Panc1 (cell line): Measurements from ENCODE around the gene CTRB1. TPM values are rescaled to one million over a fixed set of nuclear protein-coding genes. Genes with fewer than 3 reads are reported as not detected.

ENCODE experiments used
- ATAC-seq: fragments of 200-7000 bp; cut with Tn5 transposase; 2 replicates; pipeline ENCODE4 v1.9.1; 2020; ENCODE audit warnings: mild to moderate bottlenecking, moderate library complexity
- BruUV-seq: library from RNA; stranded (reverse); fragments of 400-500 nt; replicated peaks from 2 replicates; lab custom pipeline; 2021; lab: Mats Ljungman, UMichigan
- CTCF ChIA-PET: fragments of 300-600 bp; sonication (Branson Sonifier 250); formaldehyde crosslinking; loops from one replicate; lab custom pipeline; 2022; ENCODE audit warnings: antibody characterized with exemption; lab: Charles Lee
- POLR2A ChIA-PET: fragments of 300-600 bp; sonication (Branson Sonifier 250); formaldehyde crosslinking; loops from one replicate; lab custom pipeline; 2022; ENCODE audit warnings: antibody characterized with exemption; lab: Charles Lee
- DNase-seq: peaks from one replicate; pipeline ENCODE4 v3.0.0-alpha.2; 2010; ENCODE audit warnings: low read depth, low spot score
- H3K27ac ChIP-seq: 2 replicates; pipeline ENCODE4 v1.5.1; 2011; ENCODE audit warnings: mild to moderate bottlenecking, low read length, inconsistent platforms
- H3K27me3 ChIP-seq: fragments of 200-500 bp; sonication (Bioruptor generic); 2 replicates; pipeline ENCODE4 v1.6.0; 2014; ENCODE audit warnings: low read length, inconsistent platforms; ENCODE audit not compliant: control insufficient read depth, insufficient read depth
- H3K36me3 ChIP-seq: fragments of 200-500 bp; sonication (Bioruptor generic); 2 replicates; pipeline ENCODE4 v1.5.1; 2014; ENCODE audit warnings: inconsistent platforms, mild to moderate bottlenecking, low read length, moderate library complexity; ENCODE audit not compliant: control insufficient read depth, insufficient read depth
- H3K4me1 ChIP-seq: 2 replicates; pipeline ENCODE4 v1.5.1; 2011; ENCODE audit warnings: inconsistent platforms, mild to moderate bottlenecking, low read length, moderate library complexity; ENCODE audit not compliant: control insufficient read depth, insufficient read depth
- H3K4me3 ChIP-seq, 2 experiments: 2 replicates each; pipeline ENCODE4 v1.5.1; 2011 to 2012; ENCODE audit warnings: low read depth in 2 of 2, low read length in 2 of 2, mild to moderate bottlenecking in 2 of 2, inconsistent platforms in 1 of 2, moderate library complexity in 1 of 2
- H3K9me3 ChIP-seq: fragments of 200-500 bp; sonication (Bioruptor generic); 2 replicates; pipeline ENCODE4 v1.5.1; 2014; ENCODE audit warnings: low read depth, mild to moderate bottlenecking, inconsistent platforms, low read length, moderate library complexity; ENCODE audit not compliant: control insufficient read depth, insufficient read depth
- CTCF ChIP-seq: fragments of 450-650 bp; IDR thresholded peaks from 2 replicates; pipeline ENCODE4 v1.5.1; 2017; ENCODE audit warnings: mild to moderate bottlenecking
- POLR2AphosphoS5 ChIP-seq: IDR thresholded peaks from 2 replicates; pipeline ENCODE4 v1.6.1; 2012; ENCODE audit warnings: mild to moderate bottlenecking, low read depth, low read length, moderate library complexity
- REST ChIP-seq, 2 experiments: IDR thresholded peaks; 2 replicates each; pipeline ENCODE4 v1.6.1; 2011 to 2012; ENCODE audit warnings: low read depth in 2 of 2, control low read depth in 1 of 2, low read length in 1 of 2, mild to moderate bottlenecking in 1 of 2, moderate library complexity in 1 of 2; ENCODE audit not compliant: insufficient read depth in 1 of 2
- SIN3A ChIP-seq: IDR thresholded peaks from 2 replicates; pipeline ENCODE4 v1.6.1; 2012; ENCODE audit warnings: low read depth, mild to moderate bottlenecking, low read length, moderate library complexity, borderline replicate concordance; ENCODE audit not compliant: insufficient read depth
- TCF7L2 ChIP-seq: IDR thresholded peaks from 2 replicates; pipeline ENCODE4 v1.6.1; 2011; ENCODE audit warnings: mild to moderate bottlenecking, low read depth, low read length, inconsistent platforms
- in situ Hi-C: cut with HindIII; loops from 2 replicates; pipeline ENCODE4 v1.10.0; 2016; ENCODE audit warnings: low sequenced_read_pairs, low pct_unique_long_range_greater_than_20kb
- intact Hi-C: fragments of 100-400 bp; cut with micrococcal nuclease; formaldehyde crosslinking; loops from one replicate; pipeline ENCODE4 v1.10.0; 2022; ENCODE audit not compliant: unreplicated experiment
- total RNA-seq: library from RNA; stranded (reverse); gene quantifications from one replicate; pipeline ENCODE4 v1.2.1, GENCODE V29; 2021; ENCODE audit not compliant: unreplicated experiment

CTRB1 gene
- total RNA-seq, 1 experiment from 2014 or later, result 2.7 TPM

- in situ Hi-C loops, result no loop called here
- ATAC-seq, result no peak
These were observed 45.2 kb downstream of the CTRB1 start for GRCh38 chr16:75263963-75264445.

GRCh38 chr16:75264457-75264998, 45.7 kb downstream of the CTRB1 start:
- Histone ChIP-seq H3K9me3 (no peaks in the 10 kb centered on the region), H3K27me3 (no peaks in the 10 kb centered on the region), H3K27ac (peak overlapping the region; percentile 82), H3K36me3 (no peaks in the 10 kb centered on the region; the same call in 1 of the 2 replicates), H3K4me3 (peak overlapping the region; percentile 60 to 67), H3K4me1 (peaks cover 46% of the 10 kb centered on the region)
- ATAC-seq (no peak), DNase-seq (no peak)
- in situ Hi-C loops, result no loop called here
- POLR2A ChIA-PET, result no interaction called here
- intact Hi-C loops, result no loop called here
- TF ChIP-seq SIN3A (no peak), TCF7L2 (no peak), CTCF (no peak), POLR2AphosphoS5 (no peak), REST (IDR thresholded peaks at IDR 0.05; ENCODE audit: insufficient read depth in 1 of 2, low read depth in 2 of 2, low read length in 1 of 2) (no peak)
- no TSS peak for BruUV-seq
- CTCF ChIA-PET, result no interaction called here

More at GRCh38 chr16:75263963-75264445, 45.2 kb downstream of the CTRB1 start:
- POLR2A ChIA-PET, result no interaction called here
- no peak for DNase-seq
- intact Hi-C loops, result no loop called here
- peak overlapping the region; percentile 82 for H3K27ac ChIP-seq
- H3K27me3 ChIP-seq, result no peaks in the 10 kb centered on the region
- peaks cover 48% of the 10 kb centered on the region for H3K4me1 ChIP-seq
- H3K9me3 ChIP-seq, result no peaks in the 10 kb centered on the region
- H3K36me3 ChIP-seq, result no peaks in the 10 kb centered on the region; the same call in 1 of the 2 replicates
- CTCF ChIA-PET, result no interaction called here
- TF ChIP-seq SIN3A (no peak), POLR2AphosphoS5 (no peak), CTCF (no peak), TCF7L2 (no peak), REST (IDR thresholded peaks at IDR 0.05; ENCODE audit: insufficient read depth in 1 of 2, low read depth in 2 of 2, low read length in 1 of 2) (no peak)
- H3K4me3 ChIP-seq, result peak overlapping the region; percentile 60 to 67
- BruUV-seq, result TSS peak; percentile 47
